Spleen (tissue), 7 donors: ENCODE results near the gene CACNA1C.

ENCODE experiments used
- POLR2A ChIP-seq, 3 donors: fragments of 450-650 bp; IDR thresholded peaks; one replicate each; pipeline ENCODE4 v1.5.1; 2017; ENCODE audit warnings: antibody characterized with exemption in 3 of 3, mild to moderate bottlenecking in 1 of 3
- POLR2AphosphoS5 ChIP-seq, 3 donors: sonication (generic); formaldehyde crosslinking; IDR thresholded peaks; one replicate each; pipeline ENCODE4 v1.5.1; 2017; ENCODE audit warnings: antibody characterized with exemption in 3 of 3
- TF ChIP-seq, protein P1 (sequence below), 11 experiments: fragments of 200-600 bp in 7 of 11; fragments of 450-650 bp in 4 of 11; sonication (generic) in 4 of 11; IDR thresholded peaks in 8 of 11; conservative IDR thresholded peaks in 3 of 11; 1 replicate in 7 of 11; 2 replicates in 4 of 11; pipeline versions ENCODE4 v1.4.0 to v1.8.0; 2016 to 2021; ENCODE audit warnings: antibody characterized with exemption in 11 of 11, inconsistent platforms in 4 of 11, mild to moderate bottlenecking in 1 of 11
- donor health status: DM: no; HTN: no; CAD: no; lungs with moderate emphysema.
- donor health status: DM: no; HTN: no; CAD: no.
- donor health status: DM: no; HTN: no; CAD: no.

DNA sequence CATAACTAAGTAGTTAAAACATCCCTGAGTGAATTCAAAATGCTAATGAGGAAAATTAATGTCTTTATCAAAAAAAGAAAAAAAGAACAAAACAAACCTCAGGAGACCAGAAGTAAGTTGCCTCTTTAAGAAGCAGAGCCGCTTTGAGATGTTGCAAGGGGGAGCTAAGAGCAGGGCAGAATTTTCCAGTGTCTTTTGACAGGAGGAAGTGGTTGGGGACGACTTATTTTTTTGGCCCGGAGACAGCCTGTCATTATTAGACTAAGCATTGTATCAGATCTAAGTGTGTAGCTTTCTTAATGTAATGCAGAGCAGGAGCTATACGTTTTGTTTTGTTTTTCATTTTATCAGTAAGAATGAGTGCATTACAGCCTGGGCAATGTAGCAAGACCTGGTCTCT is 206.6 kb downstream of the CACNA1C start:
- TF ChIP-seq, protein P1, sequence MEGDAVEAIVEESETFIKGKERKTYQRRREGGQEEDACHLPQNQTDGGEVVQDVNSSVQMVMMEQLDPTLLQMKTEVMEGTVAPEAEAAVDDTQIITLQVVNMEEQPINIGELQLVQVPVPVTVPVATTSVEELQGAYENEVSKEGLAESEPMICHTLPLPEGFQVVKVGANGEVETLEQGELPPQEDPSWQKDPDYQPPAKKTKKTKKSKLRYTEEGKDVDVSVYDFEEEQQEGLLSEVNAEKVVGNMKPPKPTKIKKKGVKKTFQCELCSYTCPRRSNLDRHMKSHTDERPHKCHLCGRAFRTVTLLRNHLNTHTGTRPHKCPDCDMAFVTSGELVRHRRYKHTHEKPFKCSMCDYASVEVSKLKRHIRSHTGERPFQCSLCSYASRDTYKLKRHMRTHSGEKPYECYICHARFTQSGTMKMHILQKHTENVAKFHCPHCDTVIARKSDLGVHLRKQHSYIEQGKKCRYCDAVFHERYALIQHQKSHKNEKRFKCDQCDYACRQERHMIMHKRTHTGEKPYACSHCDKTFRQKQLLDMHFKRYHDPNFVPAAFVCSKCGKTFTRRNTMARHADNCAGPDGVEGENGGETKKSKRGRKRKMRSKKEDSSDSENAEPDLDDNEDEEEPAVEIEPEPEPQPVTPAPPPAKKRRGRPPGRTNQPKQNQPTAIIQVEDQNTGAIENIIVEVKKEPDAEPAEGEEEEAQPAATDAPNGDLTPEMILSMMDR (IDR thresholded peaks at IDR 0.05 in 8 of 11, conservative IDR thresholded peaks at IDR 0.05 in 3 of 11): no peak
- TF ChIP-seq POLR2AphosphoS5 (IDR thresholded peaks at IDR 0.05) (no peak), POLR2A (IDR thresholded peaks at IDR 0.05) (no peak)
